Posterior vena cava (tissue), 2 donors: ENCODE data around the gene ABCB8. TPM values are rescaled to one million over a fixed set of nuclear protein-coding genes. Genes with fewer than 3 reads are reported as not detected.
A peak's percentile ranks its signal among the peaks of the same experiment; 100 is the strongest.
"Not testable (repeated sequence)": the region's sequence is repeated elsewhere in the genome, so short reads cannot be mapped to it uniquely, and the experiment has no call there.

ENCODE experiments used
- DNase-seq: peaks from one replicate; pipeline ENCODE4 v3.0.0-alpha.2; 2020; ENCODE audit warnings: low spot score
- intact Hi-C, 2 donors: fragments of 100-400 bp; cut with DNase I; formaldehyde crosslinking; loops; one replicate each; pipeline versions ENCODE4 v1.14.1 to v1.14.2; 2022 to 2023
- total RNA-seq, 2 donors: library from RNA; stranded (reverse); fragmentation: NEBNext Ultra II Directional; extraction: Animal tissue kit (Norgen Biotek cat#: 25700); gene quantifications; one replicate each; pipeline ENCODE4 v1.2.1, GENCODE V29; 2021
- donor health status: DM: yes; HTN: yes; CAD: no.
- donor health status: DM: yes; HTN: yes; CAD: no.

The ABCB8 gene
- total RNA-seq, 2 donors from 2014 or later, result 19.2 to 24.5 TPM

GRCh38 chr7:151011097-151011409 lies 17.2 kb upstream of the ABCB8 start:
- intact Hi-C loops, result no loop called here
- DNase-seq, result no peak

GRCh38 chr7:151011616-151012015 lies 16.6 kb upstream of the ABCB8 start:
- DNase-seq, intact Hi-C loops: not testable (repeated sequence)

GRCh38 chr7:151012031-151012692 lies 16.1 kb upstream of the ABCB8 start:
- intact Hi-C loops, result no loop called here
- no peak for DNase-seq

GRCh38 chr7:151012911-151013347 lies 15.3 kb upstream of the ABCB8 start:
- no peak for DNase-seq
- intact Hi-C loops, result no loop called here

- intact Hi-C loops, result no loop called here
- DNase-seq, result no peak
Observed at GRCh38 chr7:151013356-151013732, 14.9 kb upstream of the ABCB8 start.

GRCh38 chr7:151013733-151014497 lies 14.3 kb upstream of the ABCB8 start:
- DNase-seq, result peak; percentile 92
- intact Hi-C loops, result no loop called here

GRCh38 chr7:151014950-151015349 lies 13.3 kb upstream of the ABCB8 start:
- intact Hi-C loops, result loop anchor here in 1 of 2 donors (5.0 kb wide), 1 partner anchor 102 kb away; no protein-coding TSS in a partner anchor
- DNase-seq, result no peak

GRCh38 chr7:151015967-151016366 lies 12.3 kb upstream of the ABCB8 start:
- intact Hi-C loops, result loop anchor here in 1 of 2 donors (5.0 kb wide), 1 partner anchor 101 kb away; no protein-coding TSS in a partner anchor
- DNase-seq, result no peak

- intact Hi-C loops, result loop anchor here in 1 of 2 donors (5.0 kb wide), 1 partner anchor 101 kb away; no protein-coding TSS in a partner anchor
Observed at GRCh38 chr7:151016505-151016904, 11.7 kb upstream of the ABCB8 start.

GRCh38 chr7:151016942-151017341 lies 11.3 kb upstream of the ABCB8 start:
- DNase-seq, result no peak
- intact Hi-C loops, result loop anchor here in 1 of 2 donors (5.0 kb wide), 1 partner anchor 100 kb away; no protein-coding TSS in a partner anchor

More at GRCh38 chr7:151016505-151016904, 11.7 kb upstream of the ABCB8 start:
- no peak for DNase-seq

- no peak for DNase-seq
- intact Hi-C loops, result loop anchor here in 1 of 2 donors (5.0 kb wide), 1 partner anchor 100 kb away; no protein-coding TSS in a partner anchor
Observed at GRCh38 chr7:151017370-151017952, 10.8 kb upstream of the ABCB8 start.

- peak; percentile 92 for DNase-seq
- intact Hi-C loops, result loop anchor here in 1 of 2 donors (5.0 kb wide), 1 partner anchor 99 kb away; no protein-coding TSS in a partner anchor
Observed at GRCh38 chr7:151017953-151018420, 10.3 kb upstream of the ABCB8 start.

- intact Hi-C loops, result loop anchor here in 1 of 2 donors (5.0 kb wide), 1 partner anchor 99 kb away; no protein-coding TSS in a partner anchor
- no peak for DNase-seq
Observed at GRCh38 chr7:151018421-151019129, 9.7 kb upstream of the ABCB8 start.

- intact Hi-C loops, result loop anchor here in 1 of 2 donors (5.0 kb wide), 1 partner anchor 98 kb away; no protein-coding TSS in a partner anchor
- DNase-seq, result no peak
Observed at GRCh38 chr7:151019130-151019447, 9.2 kb upstream of the ABCB8 start.

GRCh38 chr7:151020231-151020630 lies 8.0 kb upstream of the ABCB8 start:
- DNase-seq, result no peak
- intact Hi-C loops, result no loop called here

- no peak for DNase-seq
- intact Hi-C loops, result no loop called here
Observed at GRCh38 chr7:151023232-151023631, 5.0 kb upstream of the ABCB8 start.

GRCh38 chr7:151024435-151025056 lies 3.7 kb upstream of the ABCB8 start, which contains the start of gene ATG9B:
ATG9B (minus strand) TSS chr7:151024494; CDS start chr7:151024423, 71 bp downstream.
- no peak for DNase-seq
- intact Hi-C loops, result no loop called here

GRCh38 chr7:151025924-151026671 lies 2.2 kb upstream of the ABCB8 start:
- no peak for DNase-seq
- intact Hi-C loops, result no loop called here
